ENCODE data around the gene POLA1.

POLA1 gene

DNA sequence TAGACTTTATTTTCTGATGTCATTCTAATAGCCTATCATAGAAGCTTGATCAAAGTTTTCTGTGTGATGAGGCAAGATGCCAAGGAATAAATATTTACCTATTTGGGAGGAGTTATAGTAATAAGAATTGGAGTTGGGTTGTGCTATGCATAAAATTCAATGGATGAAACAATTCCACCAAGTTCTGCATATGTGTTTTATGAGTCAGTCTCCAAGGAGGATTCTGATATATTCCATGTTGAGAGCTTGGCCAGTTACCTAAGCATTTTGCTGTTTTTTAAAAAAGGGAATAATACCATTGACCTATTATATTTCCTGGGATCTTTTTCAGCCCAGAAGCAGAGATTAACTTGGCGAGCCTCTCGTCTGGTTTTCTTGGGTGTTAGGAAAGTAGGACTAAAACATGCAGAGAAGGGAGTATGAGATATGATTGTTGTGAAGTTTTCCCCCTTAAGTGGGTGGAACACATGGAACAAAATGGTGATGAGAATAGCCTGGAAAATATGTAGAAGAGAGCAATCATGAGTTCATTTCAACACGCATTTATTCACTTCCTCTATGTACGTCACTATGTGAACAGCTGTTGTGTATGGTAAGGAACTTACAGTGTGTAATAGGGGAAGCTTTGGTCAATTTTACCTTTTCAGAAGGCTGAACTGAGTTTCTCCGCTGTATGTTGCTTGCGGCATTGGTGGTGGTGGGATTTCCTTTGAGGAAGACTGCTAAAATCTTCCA is 39.2 kb downstream of the POLA1 start:
- Mint-ChIP-seq H3K9me3 (no peaks in the 10 kb centered on the region), H3K27ac (no peak overlapping the region), H3K4me1 (ENCODE audit: low read depth) (no peaks in the 10 kb centered on the region), H3K36me3 (ENCODE audit: low read depth) (peaks cover 10% of the 10 kb centered on the region), H3K27me3 (ENCODE audit: low read depth) (no peaks in the 10 kb centered on the region), H3K4me3 (no peak overlapping the region)

DNA sequence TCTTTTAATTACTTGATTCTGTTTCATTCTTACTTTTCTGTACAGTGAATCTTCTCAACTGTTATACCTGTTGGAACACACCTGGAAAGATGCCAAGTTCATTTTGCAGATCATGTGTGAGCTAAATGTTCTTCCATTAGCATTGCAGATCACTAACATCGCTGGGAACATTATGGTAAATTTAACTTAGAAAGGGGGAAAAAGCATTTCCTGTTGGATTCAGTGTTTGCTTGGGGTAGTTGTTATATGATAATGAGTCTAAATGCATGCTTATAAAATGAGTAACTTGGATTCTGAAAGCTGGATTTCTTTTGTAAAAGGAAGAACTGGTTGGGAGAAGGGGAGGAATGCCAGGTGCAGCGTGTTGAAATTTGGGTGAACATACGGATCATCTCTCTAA is 47.6 kb downstream of the POLA1 start:
- H3K4me1 Mint-ChIP-seq (ENCODE audit: low read depth), result no peaks in the 10 kb centered on the region
- H3K27me3 Mint-ChIP-seq (ENCODE audit: low read depth), result no peaks in the 10 kb centered on the region
- no peaks in the 10 kb centered on the region for H3K9me3 Mint-ChIP-seq
- no peak overlapping the region for H3K27ac Mint-ChIP-seq
- no peak overlapping the region for H3K4me3 Mint-ChIP-seq
- peaks cover 13% of the 10 kb centered on the region for H3K36me3 Mint-ChIP-seq (ENCODE audit: low read depth)

DNA sequence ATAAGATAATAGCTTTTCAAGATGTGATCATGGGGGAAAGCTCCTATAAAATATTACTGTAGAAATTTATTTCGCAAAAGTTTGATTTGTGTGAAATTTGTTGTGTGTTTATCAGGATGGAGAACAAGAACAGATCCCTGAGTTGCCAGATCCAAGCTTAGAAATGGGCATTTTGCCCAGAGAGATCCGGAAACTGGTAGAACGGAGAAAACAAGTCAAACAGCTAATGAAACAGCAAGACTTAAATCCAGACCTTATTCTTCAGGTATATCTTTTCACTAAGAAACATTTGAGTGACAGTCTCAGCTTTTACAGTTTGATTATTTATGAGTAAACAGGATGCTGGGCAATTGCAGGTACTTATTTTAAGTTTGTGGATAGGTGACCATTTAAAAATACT is 54.5 kb downstream of the POLA1 start:
- H3K36me3 Mint-ChIP-seq (ENCODE audit: low read depth), result peaks cover 4% of the 10 kb centered on the region
- H3K27ac Mint-ChIP-seq, result no peak overlapping the region
- no peaks in the 10 kb centered on the region for H3K4me1 Mint-ChIP-seq (ENCODE audit: low read depth)
- no peak overlapping the region for H3K4me3 Mint-ChIP-seq
- H3K27me3 Mint-ChIP-seq (ENCODE audit: low read depth), result no peaks in the 10 kb centered on the region
- no peaks in the 10 kb centered on the region for H3K9me3 Mint-ChIP-seq

DNA sequence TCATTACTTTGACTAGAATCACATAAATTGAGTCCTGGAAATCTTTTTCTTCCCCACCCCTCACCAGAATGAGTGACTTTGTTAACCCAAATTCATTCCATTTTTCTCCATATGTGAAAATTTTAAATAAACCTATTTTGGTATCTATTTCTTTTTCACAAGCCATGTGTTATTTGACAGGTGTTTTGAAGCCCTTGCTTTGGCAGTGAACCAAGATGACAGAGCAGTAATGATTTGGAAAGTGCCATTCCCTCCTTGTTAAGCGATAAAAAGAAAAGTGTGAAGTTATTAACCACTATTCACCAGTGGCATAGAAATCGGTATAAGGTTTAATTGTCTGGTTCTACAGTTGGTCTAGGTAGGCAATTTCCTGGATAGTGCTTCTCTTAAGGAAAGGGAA is 66.1 kb downstream of the POLA1 start:
- H3K36me3 Mint-ChIP-seq (ENCODE audit: low read depth), result peaks cover 31% of the 10 kb centered on the region
- no peaks in the 10 kb centered on the region for H3K27me3 Mint-ChIP-seq (ENCODE audit: low read depth)
- H3K4me1 Mint-ChIP-seq (ENCODE audit: low read depth), result peaks cover 2% of the 10 kb centered on the region
- H3K9me3 Mint-ChIP-seq, result peaks cover 4% of the 10 kb centered on the region
- H3K27ac Mint-ChIP-seq, result no peak overlapping the region
- H3K4me3 Mint-ChIP-seq, result no peak overlapping the region

DNA sequence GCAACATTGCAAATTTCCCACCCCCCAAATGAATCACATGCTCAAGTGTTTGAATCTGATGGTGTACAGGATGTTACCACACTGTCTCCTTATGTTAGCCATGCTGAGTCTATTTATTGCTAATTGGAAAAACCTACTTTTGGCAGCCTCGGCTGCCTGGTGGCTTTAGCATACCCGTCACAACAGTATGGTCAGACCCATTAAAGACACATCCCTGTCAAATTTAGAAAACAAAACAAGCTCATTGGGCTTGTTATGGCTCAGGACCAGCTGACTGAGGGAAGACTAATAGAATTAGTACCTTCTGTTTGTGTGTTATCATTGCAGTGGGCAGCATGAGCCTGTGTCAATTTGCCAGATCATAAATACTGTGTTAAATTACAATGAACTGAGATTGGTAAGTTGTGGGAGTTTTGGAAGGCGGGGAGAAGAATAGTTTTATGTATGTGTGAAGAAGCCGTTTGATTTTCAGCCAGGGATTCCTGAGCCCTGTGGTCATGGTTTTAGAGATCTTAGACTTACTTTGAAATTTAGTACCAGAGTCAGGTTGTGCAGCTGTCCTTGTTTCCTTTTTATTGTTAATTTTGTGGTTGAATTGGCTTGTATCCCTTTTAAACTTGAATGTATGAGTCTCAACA is 66.8 kb downstream of the POLA1 start:
- Mint-ChIP-seq H3K4me3 (no peak overlapping the region), H3K27me3 (ENCODE audit: low read depth) (no peaks in the 10 kb centered on the region), H3K9me3 (peaks cover 4% of the 10 kb centered on the region), H3K36me3 (ENCODE audit: low read depth) (peaks cover 34% of the 10 kb centered on the region), H3K4me1 (ENCODE audit: low read depth) (peaks cover 4% of the 10 kb centered on the region), H3K27ac (no peak overlapping the region)

DNA sequence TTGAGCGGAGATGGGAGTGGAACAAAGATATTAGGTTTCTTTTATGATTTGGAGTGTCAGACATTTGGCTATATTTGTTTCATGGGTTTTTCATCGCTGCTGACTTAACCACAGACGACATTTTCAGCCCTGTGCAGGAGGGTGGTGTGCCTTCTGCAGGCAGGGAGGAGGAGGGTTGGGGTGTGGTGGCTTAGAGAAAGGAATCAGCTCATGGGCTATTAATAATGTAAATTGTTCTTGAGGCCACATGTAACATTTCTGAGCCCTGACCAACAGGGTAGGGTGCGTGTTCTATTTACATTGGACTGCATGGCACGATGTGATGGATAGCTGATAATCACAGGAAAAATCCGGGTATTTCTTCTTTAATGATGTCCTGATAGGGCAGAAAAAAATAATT is 67.6 kb downstream of the POLA1 start:
- peaks cover 38% of the 10 kb centered on the region for H3K36me3 Mint-ChIP-seq (ENCODE audit: low read depth)
- no peak overlapping the region for H3K4me3 Mint-ChIP-seq
- no peak overlapping the region for H3K27ac Mint-ChIP-seq
- H3K4me1 Mint-ChIP-seq (ENCODE audit: low read depth), result peaks cover 6% of the 10 kb centered on the region
- H3K9me3 Mint-ChIP-seq, result peaks cover 4% of the 10 kb centered on the region
- H3K27me3 Mint-ChIP-seq (ENCODE audit: low read depth), result no peaks in the 10 kb centered on the region

DNA sequence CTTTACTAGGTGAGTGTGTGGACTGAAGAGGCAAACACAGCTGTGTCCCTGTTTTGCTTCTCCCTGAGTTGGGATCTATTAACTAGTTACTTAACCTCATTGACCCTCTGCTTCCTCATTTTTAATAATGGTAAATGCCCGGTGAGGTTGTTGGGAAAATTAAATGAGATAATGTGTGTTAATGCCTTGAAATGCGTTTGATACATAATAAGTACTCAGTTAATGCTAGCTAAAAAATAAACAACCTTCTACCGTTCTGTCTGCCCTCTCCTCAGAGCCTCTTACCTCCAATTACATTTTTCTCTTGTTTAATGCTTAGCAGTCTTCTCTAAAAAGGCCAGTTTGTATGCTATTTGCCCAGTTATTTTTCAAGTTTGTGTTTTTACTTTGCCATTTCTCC is 70.3 kb downstream of the POLA1 start:
- H3K9me3 Mint-ChIP-seq, result peaks cover 4% of the 10 kb centered on the region
- H3K27me3 Mint-ChIP-seq (ENCODE audit: low read depth), result no peaks in the 10 kb centered on the region
- peaks cover 47% of the 10 kb centered on the region for H3K36me3 Mint-ChIP-seq (ENCODE audit: low read depth)
- peaks cover 9% of the 10 kb centered on the region for H3K4me1 Mint-ChIP-seq (ENCODE audit: low read depth)
- no peak overlapping the region for H3K27ac Mint-ChIP-seq
- H3K4me3 Mint-ChIP-seq, result no peak overlapping the region

DNA sequence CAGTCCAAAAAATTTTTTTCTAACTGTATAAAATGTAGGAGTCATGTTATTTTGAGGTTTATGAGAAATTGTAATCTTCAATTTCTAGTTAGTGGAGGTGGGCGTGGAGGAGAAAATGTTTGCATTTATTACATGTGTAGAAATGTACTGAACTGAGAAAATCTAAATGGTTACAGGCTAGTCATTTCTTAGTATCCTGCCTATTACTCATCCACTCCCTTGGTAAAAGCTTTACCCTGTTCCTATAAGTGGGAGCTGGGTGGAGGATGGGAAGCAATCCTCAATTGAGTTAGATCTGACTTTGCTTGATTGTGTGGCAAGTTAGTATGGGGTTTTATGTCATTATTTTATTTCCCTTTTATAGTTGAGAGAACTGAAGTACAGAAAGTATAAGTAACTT is 73.8 kb downstream of the POLA1 start:
- Mint-ChIP-seq H3K9me3 (no peaks in the 10 kb centered on the region), H3K27ac (no peak overlapping the region), H3K4me3 (no peak overlapping the region), H3K4me1 (ENCODE audit: low read depth) (peaks cover 6% of the 10 kb centered on the region), H3K36me3 (ENCODE audit: low read depth) (peaks cover 38% of the 10 kb centered on the region), H3K27me3 (ENCODE audit: low read depth) (no peaks in the 10 kb centered on the region)

DNA sequence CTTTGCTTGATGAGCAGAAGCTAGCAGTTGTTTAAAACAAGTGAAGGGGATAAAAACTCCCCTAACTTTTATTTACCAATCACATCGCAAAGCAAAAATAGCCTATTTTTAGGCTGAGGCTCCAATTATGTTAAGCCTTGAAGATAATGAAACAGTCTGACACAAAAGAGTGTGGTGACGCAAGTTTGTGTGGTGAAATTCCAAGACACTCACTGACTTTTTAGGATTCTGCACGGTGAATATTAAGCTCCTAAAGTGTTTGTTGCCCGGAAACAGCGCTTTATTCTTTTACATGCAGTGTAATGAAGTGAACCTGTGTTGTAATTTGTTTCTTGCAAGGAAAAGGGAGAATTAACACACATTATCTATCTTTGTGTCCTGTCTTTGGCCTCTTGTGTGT is 74.8 kb downstream of the POLA1 start:
- H3K4me1 Mint-ChIP-seq (ENCODE audit: low read depth), result peaks cover 6% of the 10 kb centered on the region
- H3K36me3 Mint-ChIP-seq (ENCODE audit: low read depth), result peaks cover 31% of the 10 kb centered on the region
- no peaks in the 10 kb centered on the region for H3K27me3 Mint-ChIP-seq (ENCODE audit: low read depth)
- H3K9me3 Mint-ChIP-seq, result no peaks in the 10 kb centered on the region
- no peak overlapping the region for H3K27ac Mint-ChIP-seq
- H3K4me3 Mint-ChIP-seq, result no peak overlapping the region

DNA sequence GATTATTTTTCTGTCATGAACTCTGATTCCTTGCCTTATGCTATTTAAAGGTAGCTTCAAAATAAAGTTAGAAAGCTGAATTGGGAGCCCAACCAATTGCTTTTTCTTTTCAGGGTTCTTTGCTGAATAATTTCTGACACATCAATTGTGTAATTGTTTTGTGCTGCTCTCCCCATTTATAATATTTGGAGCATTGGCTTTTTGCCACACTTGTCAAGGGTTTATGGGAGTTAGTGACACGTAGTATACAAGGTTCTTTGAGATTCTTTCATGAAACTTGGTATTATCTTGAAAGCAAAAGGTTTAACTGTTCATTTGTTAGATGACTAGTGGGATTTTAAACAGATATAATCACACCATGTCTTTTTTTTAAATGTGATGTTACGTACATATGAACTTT is 80.9 kb downstream of the POLA1 start:
- H3K4me3 Mint-ChIP-seq, result no peak overlapping the region
- H3K27ac Mint-ChIP-seq, result no peak overlapping the region
- H3K4me1 Mint-ChIP-seq (ENCODE audit: low read depth), result peaks cover 2% of the 10 kb centered on the region
- no peaks in the 10 kb centered on the region for H3K9me3 Mint-ChIP-seq
- H3K27me3 Mint-ChIP-seq (ENCODE audit: low read depth), result no peaks in the 10 kb centered on the region
- H3K36me3 Mint-ChIP-seq (ENCODE audit: low read depth), result peaks cover 12% of the 10 kb centered on the region

DNA sequence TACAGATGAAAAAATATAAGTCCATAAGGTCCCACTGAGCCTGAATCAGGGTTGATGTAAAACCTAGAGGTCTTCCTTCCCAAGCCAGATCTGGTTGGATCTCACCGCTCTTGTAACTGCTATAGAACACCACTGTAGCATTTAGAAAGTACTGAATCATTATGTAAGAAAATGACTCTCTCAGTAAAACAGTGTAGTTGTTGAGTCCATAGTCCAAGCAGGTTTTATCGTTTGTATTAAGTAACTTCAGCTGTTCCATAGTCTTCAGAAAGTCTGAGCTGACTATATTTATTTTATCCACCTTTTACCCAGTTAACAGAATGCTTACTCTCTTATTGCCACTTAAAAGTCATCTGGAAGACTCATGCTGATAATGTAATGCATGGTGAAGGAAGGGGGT is 82.2 kb downstream of the POLA1 start:
- H3K4me1 Mint-ChIP-seq (ENCODE audit: low read depth), result peaks cover 2% of the 10 kb centered on the region
- H3K36me3 Mint-ChIP-seq (ENCODE audit: low read depth), result peaks cover 13% of the 10 kb centered on the region
- H3K4me3 Mint-ChIP-seq, result no peak overlapping the region
- no peak overlapping the region for H3K27ac Mint-ChIP-seq
- H3K27me3 Mint-ChIP-seq (ENCODE audit: low read depth), result no peaks in the 10 kb centered on the region
- H3K9me3 Mint-ChIP-seq, result no peaks in the 10 kb centered on the region

DNA sequence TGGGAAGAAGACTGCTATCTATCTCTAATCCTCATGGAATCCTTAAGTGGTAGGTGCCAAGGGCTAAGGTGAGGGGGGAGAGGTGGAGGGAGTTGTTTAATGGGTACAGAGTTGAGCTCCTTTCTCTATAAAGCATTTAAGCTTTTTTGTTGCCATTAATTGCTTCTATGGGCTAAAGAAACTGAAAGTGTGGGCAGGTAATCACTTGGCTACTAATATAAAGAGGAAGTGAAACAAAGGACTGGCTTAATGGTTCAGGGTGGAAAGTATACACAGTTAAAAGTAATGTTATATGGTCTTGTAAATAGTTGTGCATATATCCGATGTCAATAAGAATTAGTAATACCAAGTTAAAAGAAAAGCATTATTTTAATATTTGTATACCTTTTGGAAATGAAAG is 83.9 kb downstream of the POLA1 start:
- H3K9me3 Mint-ChIP-seq, result no peaks in the 10 kb centered on the region

DNA sequence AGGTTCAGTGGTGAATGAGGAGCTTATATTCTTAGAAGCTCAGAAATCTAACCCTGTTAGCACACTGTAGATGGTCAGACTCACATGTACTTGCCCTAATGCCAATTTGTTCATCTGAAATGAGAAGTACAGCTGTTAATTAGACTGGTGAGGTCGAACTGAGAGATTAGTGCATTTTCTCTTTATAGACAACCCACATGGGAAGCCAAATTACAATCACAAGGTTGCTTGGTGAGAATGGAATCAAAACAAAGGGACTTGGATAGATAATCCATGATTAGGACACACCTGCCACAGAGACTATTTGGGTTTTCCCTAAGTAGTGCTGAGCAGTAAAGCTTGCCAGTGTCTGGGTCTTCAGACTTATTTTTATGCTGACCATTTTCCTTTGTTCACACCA is 88.3 kb downstream of the POLA1 start:
- Mint-ChIP-seq H3K4me3 (no peak overlapping the region), H3K4me1 (ENCODE audit: low read depth) (no peaks in the 10 kb centered on the region), H3K27me3 (ENCODE audit: low read depth) (no peaks in the 10 kb centered on the region), H3K27ac (no peak overlapping the region), H3K9me3 (no peaks in the 10 kb centered on the region), H3K36me3 (ENCODE audit: low read depth) (peaks cover 9% of the 10 kb centered on the region)

More for the DNA sequence above, 83.9 kb downstream of the POLA1 start:
- Mint-ChIP-seq H3K27ac (no peak overlapping the region), H3K36me3 (ENCODE audit: low read depth) (peaks cover 8% of the 10 kb centered on the region), H3K4me3 (no peak overlapping the region), H3K4me1 (ENCODE audit: low read depth) (peaks cover 2% of the 10 kb centered on the region), H3K27me3 (ENCODE audit: low read depth) (no peaks in the 10 kb centered on the region)

DNA sequence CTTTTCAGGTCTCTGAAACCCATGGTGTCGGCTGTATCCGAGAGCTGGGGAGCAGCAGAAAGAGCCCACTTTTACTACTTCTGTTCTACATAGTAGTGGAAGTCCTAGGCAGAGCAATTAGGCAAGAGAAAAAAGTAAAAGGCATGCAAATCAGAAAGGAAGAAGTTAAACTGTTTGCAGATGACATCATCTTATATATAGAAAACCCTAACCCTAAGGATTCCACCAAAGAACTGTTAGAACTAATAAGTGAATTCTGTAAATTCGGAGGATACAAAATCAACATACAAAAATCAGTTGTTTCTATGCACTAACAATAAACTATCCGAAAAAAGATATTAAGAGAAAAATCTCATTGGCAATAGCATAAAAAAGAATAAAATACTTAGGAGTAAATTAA is 95.3 kb downstream of the POLA1 start:
- Mint-ChIP-seq H3K4me3 (no peak overlapping the region), H3K27ac (no peak overlapping the region), H3K27me3 (ENCODE audit: low read depth) (no peaks in the 10 kb centered on the region), H3K36me3 (ENCODE audit: low read depth) (peaks cover 16% of the 10 kb centered on the region), H3K9me3 (no peaks in the 10 kb centered on the region), H3K4me1 (ENCODE audit: low read depth) (no peaks in the 10 kb centered on the region)

DNA sequence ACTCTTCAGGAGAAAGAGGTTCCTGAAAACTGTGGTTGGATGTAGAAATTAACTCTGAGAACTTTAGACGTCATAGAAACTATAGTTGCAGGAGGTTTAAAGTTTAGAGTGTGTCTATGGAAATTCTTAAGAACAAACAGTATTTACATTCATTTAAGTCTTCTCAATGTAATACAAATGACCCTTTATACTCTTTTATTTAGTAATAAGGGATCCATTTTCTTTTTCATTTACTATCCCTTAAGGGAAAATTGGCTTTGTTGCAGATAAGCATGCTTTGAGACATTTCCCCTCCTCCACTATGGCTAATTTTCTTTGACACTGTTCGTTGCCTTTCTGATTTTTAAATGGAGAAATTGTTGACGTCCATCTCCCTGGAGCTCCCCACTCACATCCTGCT is 96.4 kb downstream of the POLA1 start:
- Mint-ChIP-seq H3K27ac (no peak overlapping the region), H3K4me1 (ENCODE audit: low read depth) (no peaks in the 10 kb centered on the region), H3K36me3 (ENCODE audit: low read depth) (peaks cover 19% of the 10 kb centered on the region), H3K27me3 (ENCODE audit: low read depth) (no peaks in the 10 kb centered on the region), H3K9me3 (no peaks in the 10 kb centered on the region), H3K4me3 (no peak overlapping the region)
